Stimulated activated CD8-positive, alpha-beta memory T cell treated with anti-CD3 and anti-CD28 coated beads, Interleukin-15, amount 100 ng/mL, for 24 hours (primary cell): ENCODE results near the gene PROP1.
"Not testable (repeated sequence)": the region's sequence is repeated elsewhere in the genome, so short reads cannot be mapped to it uniquely, and the experiment has no call there.

Experiments used
- DNase-seq: peaks from one replicate; pipeline ENCODE4 v3.0.0-alpha.2; 2020; ENCODE audit warnings: low read depth

PROP1 gene

DNA sequence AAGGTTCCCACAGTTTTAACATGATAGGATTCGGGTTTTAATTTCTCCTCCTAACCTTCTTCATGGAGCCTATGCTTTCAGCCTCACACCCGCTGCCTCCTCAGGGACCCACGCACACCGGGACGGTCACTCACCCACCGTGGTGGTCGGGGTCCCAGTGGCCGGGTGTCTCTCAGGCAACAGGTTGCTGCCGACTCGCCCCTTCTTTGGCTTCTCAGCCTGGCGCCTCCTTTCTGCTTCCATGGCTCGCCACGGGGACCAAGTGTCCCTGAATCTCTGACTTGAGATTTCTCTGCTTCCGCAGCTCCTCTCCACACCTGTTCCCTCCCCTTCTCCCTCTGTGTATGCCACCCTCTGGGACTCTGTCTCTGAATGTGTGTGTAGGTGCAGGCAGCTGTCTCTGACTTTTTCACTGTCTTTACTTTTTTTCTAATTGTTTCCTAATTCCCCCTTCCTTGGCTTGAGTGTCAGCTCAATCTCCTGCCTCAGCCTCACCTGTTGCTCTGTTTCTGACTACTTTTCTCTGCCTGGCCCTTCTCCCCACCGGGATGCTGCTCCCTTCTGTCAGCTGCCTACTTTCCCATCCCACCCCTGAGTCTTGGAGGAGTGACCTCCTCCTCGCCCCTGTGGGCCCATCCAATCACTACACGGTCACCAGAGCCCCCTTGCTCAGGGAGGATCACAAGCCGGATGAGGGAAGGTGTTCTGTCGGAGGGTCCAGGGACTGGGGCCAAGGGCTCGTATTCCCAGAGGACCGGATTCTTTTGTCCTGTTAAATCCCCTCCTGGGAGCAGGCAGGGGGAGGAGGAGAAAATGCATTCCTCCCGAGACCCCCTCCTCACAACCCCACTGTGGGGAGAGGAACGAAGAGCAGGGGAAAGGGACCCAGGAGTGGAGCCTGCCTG is at the start of gene PROP1:
Gene PROP1 (minus strand): TSS at position 552 of the 905 bp plus-strand sequence. CDS start 309 bp downstream, at position 243.
- no peak for DNase-seq

DNA sequence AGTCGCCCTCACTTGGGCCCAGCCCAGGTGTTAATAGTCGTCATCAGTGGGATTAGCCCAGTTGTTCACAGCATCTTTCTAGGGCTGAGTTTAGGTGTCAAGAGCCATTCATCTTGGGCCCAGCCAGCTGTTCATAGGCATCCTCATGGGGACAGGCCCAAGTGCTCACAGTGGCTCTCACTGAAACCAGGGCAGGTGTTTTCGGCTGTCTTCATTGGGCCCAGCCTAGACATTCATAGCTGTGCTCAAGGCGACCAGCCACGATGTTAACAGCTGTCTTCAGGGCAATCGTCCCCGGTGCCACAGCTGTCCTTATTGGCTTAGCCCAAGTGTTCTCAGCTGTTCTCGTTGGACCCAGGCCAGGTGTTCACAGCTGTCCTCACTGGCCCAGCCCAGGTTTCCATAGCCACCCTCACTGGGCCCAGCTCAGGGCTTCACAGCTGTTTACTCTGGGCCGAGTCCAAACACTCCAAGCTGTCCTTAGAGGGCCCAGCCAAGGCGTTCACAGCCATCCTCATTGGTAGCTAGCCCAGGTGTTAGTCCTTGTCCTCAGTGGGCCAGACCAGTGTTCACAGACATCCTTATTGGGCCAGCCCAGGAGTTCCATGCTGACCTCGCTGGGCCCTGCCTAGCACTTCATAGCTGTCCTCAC is 23.5 kb upstream of the PROP1 start:
- not testable (repeated sequence) for DNase-seq

DNA sequence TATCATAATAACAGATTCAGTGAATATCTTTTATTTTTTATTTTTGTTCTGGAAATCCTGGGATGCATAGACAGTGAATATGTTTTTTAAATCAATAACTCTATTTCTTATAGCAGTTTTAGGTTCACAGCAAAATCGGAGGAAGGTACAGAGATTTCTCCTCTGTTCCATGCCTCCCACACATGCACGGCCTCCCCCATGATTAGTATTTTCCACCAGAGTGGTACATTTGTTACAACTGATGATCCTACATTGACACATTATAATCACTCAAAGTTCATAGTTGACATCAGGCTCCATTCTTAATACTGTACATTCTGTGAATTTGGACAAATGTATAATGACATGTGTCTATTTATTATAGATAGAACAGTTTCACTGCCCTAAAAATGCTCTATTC is 16.7 kb upstream of the PROP1 start:
- not testable (repeated sequence) for DNase-seq

DNA sequence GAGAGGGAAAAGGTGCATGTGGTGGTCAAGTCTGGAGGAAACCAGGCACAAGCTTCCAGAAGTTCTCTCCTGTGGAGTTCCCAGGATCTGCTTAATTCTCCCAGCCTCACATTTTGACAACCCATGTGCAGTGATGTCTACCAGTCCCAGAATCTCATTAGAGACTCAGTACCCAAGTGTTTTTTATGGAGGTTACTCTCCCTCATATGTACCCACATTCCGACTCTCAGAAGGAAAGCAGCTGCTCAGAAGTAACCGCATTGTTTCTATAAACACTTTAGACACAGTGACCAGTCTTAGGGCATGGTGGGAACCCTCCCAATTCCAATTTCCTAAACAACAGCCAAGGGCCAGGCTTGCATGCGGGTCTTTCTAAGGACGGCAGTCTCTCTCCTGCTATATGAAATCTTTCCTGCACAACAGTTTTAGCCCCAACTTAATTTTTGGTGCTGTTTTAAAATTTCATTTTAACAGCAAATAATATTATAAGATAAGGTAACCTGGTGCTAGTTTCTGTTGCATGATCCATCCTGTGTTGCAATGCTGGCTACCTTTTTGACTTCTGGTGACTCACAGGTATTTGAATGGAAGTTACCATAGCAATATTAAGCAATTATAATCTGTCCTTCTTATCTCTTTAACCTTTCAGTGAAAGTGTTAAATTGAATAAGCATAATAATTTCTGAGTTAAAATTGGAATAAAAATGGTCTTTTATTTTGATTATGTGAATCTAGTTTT is 15.9 kb upstream of the PROP1 start:
- DNase-seq = not testable (repeated sequence)

DNA sequence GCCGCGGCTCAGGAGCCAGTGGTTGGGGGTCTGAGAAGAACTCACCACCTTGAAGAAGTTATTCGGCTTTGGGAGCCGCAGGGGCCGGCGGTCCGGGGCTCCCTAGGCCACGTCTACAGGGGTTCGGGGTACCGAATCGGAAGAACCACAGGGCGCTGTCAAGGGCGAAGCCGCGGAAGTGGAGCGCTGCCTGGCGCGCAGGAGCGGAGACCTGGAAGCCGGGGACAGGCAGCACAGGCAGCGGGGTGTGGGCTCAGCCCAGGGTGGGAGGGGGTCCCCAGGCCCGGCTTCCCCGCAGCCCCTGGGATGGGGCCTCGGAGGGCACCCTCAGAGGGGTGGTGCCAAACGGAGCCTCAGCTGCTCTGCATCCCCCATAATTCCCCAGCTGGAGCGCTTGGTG is 11.2 kb upstream of the PROP1 start:
- not testable (repeated sequence) for DNase-seq

DNA sequence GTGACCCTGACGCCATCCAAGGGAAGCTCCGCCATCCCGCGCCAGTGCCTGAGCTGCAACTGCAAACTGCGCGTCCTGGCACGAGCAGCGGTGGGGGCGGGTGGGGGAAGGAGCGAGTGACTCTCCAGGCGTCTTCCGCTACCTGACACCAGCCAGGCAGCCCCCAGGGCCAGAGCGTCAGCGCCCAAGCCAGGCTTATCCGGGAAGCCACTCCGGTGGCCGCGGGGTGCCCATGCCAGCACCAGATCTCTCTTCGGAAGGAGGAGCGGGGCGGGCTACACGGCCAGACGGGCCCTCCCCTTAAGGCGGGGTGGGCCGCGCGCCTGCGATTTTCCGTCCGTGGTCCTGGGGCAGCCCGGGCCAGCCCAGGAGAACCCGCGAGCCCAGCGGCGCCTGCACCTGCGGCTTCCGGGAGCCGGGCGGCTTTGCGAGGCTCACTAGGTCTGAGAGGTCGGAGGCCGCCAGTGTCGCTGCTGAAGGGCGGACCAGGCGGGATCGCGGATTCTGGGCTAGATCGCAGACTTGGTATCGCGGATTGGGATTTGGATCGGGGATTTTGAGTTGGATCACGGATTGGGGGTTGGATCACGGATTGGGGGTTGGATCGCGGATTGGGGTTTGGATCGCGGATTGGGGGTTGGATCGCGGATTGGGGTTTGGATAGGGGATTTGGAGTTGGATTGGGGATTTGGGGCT is 10.6 kb upstream of the PROP1 start:
- peak; percentile 10 for DNase-seq

DNA sequence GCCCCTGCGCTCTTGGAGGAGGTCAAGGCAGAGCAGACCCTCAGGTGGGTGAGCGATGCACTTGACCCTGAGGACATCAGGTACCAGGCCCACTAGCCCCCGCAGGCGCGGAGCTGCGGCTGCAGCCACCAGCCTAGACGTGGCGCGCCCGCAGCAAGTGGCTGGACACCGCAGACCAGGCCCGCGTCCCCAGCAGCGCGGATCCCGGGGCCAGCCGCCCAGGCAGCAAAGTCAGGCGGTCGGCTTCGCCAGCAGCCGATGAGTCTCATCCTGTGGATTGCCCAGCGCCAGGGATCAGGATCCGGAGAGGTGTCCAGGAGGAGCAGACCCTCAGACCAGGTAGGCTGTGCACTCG is 10.1 kb upstream of the PROP1 start:
- not testable (repeated sequence) for DNase-seq

DNA sequence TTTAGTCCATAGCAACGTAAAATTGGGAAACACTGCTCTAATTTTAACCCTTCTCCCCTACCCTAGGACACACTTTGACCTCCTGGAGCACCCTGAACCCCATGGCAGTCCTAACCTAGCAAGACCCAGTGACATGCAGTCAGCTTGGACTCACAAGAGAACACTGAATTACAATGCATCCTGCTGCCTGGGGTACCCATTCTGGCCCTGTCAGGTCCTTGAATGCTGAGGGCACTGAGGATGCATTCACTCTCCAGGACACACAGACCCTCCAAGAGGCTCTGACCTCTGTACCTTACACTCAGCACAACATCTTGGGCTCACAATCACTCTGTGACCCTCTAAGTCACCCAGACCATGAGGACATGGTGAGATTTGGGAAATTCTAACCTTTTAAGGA is 1.8 kb upstream of the PROP1 start:
- DNase-seq = no peak

DNA sequence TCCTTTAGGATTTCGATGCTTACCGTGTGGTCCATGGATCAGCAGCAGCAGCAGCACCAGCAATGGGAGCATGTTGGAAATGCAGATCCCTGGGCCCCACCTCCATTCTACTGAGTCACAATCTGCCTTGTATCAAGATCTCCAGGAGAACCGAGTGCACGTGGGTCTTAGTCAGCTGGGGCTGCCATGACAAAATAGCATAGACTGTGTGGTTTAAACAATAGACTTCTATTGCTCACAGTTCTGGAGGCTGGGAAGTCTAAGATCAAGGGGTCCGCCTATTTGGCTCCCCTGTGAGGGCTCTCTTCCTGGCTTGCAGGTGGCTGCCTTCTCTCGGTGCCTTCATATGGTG is 1.3 kb upstream of the PROP1 start:
- no peak for DNase-seq

DNA sequence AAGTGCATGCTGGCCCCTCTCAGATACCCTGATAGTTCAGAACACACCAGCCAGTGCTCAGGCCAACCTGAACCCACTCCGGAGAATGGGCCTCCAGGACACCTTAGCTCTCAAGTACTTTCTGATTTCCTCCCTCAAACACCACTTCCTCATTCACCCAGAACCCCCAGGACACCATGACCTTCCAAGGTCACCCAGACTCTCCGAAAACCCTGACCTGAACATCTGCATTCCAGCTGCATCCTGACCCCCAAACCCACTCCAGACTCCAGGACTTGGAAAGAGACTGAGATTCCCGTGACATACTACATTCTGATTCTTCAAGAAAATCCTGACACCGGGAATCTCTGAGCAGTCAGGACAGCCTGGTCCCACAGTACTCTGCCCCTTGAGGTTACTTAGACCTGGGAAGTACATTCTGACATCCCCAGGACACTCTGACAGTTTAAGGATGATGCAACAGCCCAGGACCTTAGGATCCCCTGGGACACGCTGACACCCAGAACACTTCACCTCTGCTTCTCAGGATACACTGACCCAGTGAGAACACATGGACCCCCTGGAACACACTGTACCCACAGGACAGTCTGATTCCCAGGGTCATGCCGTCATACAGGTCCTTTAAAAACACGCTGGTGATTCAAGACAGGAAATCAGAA is 747 bp upstream of the PROP1 start:
- DNase-seq = no peak

DNA sequence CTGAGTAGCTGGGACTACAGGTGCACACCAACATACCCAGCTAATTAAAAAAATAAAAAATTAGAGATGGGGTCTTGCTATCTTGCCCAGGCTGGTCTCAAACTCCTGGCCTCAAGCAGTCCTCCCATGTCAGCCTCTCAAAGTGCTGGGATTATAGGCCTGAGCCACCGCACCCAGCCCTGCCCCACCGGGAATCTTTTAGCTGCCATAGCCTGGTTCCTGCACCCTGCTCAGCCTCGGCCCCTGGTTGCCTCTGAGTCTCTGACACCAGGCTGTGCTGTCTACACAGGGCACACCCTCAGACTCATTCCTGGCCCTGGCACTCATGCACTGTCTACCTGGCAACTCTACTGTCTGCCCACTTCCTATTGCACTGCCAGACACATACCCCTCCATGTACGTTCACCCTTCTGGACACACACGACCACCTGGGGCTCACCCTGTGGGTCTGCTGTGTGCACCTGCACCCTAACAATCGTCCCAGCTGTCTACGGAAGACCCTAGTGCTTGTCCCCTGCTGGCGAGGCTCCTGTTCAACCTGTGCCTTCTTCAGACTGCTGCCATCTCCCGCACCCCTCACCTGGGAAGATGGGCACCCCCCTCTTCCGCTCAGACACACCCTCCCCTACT is 1.4 kb downstream of the PROP1 start:
- no peak for DNase-seq

DNA sequence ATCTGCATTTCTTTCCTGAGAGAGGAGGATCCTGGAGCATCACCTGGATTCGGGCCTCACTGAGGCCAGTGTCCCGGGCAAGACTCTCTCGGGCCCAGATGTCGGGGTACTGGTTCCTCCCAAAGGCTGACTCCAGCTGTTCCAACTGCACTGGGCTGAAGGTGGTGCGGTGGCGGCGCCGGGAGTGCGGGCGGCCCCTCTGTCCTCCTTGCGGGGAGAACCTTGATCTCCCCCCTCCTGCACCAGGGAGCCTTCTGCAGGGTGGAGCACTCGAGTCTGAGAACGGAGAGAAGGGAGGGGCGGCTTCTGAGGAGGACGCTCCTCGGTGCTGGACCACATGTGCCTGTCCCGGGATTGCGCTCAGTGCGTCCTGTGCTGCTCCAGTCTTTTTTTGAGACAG is 2.0 kb downstream of the PROP1 start:
- no peak for DNase-seq

DNA sequence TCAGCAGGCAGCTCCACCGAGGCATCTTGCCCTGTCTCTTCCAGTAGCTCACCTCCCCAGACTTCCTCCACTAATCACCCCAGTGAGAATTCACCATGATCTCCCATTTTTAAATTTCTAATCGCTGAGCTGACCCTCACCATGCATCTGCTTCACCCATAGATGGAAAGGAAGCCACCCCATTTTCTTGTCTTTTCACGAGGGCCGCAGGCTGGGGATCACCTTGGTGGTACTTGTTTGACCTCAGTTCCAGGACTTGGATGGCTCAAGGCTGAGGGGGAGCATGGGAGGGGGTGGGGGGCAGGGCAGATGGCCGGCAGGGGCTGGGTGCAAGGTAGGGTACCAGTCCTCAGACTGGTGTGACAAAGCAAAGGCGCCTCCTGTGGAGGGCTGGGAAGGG is 3.6 kb downstream of the PROP1 start:
- no peak for DNase-seq

DNA sequence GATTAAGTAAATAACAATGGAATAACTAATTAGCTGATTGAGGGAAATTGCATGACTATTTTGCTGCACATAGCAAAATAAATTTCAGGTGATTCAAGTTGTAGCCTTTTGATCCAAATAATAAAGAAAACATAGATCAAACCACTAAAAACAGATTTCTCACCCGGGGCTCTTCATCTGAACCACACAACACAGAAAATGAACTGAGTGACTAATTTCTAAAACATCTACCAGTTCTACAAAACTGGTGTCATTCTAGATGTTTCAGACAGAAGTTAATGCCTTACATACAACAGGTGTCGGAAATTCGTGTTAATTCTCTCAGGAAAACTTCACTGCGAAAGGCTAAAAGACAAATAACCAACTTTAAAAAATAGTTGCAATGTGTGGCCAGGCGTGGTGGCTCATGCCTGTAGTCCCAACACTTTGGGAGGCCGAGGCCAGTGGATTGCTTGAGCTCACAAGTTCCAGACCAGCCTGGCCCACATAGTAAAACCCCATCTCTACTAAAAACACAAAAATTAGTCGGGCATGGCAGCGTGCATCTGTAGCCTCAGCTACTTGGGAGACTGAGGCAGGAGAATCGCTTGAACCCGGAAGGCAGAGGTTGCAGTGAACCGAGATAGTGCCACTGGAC is 6.9 kb downstream of the PROP1 start:
- no peak for DNase-seq

DNA sequence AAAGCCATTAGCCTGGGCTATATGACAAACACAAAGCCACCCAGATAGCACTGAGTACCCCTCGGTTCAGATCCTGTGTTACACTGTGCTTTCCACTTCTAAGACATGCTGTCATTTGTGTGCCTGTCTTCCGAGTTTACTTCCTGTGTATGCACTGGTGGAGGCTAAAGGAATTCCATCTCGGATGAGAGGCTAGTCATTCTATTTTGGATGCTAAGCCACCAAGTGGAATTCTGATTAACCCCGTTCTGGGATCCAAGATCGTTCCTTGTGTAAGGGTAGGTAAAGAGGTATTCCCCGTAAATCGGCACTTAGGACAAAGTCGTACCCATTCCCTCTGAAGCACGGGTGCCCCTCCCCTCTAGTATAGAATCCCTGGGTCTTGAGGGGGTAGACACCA is 8.7 kb downstream of the PROP1 start:
- DNase-seq = no peak

DNA sequence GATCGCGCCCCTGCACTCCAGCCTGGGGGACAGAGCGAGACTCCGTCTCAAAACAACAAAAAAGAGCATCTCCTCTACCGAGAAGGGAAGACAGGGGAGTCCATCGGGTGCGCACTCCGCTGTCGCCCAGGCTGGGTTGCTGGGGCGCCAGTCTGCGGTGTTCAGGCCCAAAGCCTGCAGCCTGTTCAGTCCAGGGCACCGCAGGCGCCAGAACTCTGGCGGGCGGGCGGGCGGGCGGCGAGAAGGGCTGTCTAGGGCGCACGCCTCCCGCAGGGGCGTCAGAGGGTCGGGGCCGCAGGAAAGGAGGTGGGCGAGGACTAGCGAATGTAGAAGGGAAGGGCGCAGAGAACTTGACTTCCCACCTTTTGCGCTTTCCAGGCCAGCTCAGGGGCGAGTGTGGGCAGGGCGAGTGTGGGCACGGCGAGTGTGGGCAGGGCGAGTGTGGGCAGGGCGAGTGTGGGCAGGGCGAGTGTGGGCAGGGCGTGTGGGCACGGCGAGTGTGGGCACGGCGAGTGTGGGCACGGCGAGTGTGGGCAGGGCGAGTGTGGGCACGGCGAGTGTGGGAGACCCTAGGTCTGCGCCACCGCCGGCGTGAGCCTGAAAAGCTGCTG is 10.5 kb downstream of the PROP1 start:
- no peak for DNase-seq

DNA sequence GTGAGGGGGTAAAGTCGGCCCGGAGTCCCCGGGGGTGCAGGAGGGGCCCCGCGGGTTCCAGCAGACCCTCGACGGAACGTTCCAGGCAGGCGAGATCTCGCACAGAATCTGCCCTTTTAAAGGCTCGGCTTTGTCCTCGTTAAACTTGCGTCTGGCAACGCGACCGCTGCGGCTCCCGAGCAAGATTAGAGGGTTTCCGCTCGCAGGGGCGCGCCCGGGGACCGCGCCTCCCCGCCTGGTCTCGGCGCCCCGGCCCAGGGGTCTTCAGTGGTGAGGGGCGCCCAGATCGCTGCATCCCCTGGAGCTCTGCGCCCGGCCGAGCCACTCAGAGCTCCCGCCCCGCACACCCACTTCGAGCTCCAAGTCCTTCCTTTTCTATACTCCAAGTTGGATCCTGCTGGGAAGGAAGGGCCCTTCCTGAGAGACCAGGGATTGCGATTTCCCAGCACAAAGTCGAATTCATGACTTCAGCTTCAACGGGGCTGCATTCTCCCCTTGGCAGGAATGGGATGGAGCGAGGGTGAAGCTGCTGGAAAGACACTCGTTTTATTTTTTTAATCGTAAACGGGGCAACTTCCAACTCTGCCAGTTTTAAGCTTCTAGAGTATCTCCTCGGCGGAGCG is 11.3 kb downstream of the PROP1 start:
- no peak for DNase-seq

DNA sequence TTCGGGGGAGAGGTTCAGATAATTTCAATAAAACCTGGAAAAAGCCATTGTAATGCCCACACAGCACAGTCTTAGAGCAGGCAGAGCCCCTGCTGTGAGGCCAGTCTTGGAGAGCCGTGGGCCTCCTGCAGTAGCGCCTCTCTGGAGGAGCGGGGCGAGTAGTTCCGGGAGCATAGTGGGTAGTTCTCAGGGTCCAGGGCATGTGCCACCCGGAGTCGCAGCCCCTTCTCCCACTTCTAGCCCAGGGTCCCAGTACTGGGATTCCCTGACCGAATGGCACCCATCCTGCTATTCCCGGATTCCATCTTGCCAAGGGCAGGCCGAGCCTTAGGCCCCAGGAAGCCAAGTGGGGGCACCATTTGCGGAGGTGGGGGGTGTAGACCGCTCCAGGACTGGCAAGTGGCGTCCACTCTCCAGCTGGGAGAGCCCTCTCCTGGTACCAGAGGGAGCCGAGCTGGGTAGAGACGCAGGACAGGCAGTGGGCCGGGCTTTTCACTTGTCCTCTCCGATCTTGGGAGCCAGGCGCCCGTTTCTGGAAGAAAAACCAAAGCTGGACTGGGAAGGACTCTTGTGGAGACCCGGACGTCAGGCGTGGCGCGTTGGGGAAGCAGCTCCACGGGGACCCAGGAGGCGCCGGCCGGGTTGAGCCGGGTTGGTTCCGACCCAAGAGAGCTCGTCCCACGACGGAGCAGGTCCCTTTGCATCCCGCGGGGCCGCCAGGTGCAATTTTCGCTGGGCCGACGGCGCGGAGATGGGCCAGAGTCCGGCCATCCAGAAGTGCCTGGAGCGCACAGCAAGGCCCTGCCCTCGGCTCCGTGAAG is 12.1 kb downstream of the PROP1 start:
- DNase-seq = no peak

DNA sequence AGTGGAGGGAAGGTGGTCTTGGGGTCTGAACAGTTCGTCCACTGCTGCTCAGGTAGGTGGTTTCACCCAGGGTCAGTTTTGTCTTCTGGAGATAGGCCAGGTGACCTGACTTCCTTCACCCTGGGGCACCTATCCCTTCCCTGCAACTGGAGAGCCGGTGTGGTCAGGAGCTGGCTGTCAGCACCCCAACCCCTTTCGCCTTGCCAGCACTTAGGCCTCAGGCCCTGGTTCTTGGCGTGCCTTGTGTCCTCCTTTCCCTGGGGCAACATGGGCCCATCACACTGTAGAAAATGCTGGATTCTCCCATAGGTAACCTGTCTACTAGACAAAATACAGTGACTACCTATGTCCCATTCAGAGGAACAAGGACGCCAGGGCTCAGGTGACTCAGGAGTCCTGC is 13.1 kb downstream of the PROP1 start:
- no peak for DNase-seq
